ENCODE results near the gene STARD3NL. TPM values are rescaled to one million over a fixed set of nuclear protein-coding genes. Genes with fewer than 3 reads are reported as not detected.

The STARD3NL gene
- total and polyA plus RNA-seq, 10 of the 15 experiments (the other 5 are each of a cell fraction or from before 2014, with no cell fraction given): 66.1 to 133 (median 85.7) TPM

DNA sequence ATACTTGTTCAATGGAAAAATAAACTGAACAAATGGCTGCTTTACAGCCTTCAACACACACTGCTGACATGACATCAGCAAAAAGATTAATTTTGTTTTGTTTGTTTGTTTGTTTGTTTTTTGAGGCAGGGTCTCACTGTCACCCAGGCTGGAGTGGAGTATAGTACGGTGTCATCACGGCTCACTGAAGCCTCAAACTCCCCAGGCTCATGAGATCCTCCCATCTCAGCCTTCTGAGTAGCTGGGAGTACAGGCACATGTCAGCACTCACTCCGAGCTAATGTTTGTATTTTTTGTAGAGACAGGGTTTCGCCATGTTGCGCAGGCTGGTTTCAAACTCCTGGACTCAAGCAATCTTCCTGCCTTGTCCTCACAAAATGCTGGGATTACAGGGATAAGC, 84.5 kb downstream of the STARD3NL start:
- DNase-seq (ENCODE audit: low read depth, low spot score): no peak
- RAD21 ChIA-PET (ENCODE audit: unreplicated experiment): no interaction called here
- CTCF ChIA-PET: no interaction called here
- Histone ChIP-seq H3K9ac (ENCODE audit: control insufficient read depth, insufficient read depth, low read length) (no peak overlapping the region), H2AFZ (ENCODE audit: control insufficient read depth, low read depth, low read length) (no peak overlapping the region), H3K4me3 (no peak overlapping the region), H3K27ac (ENCODE audit: control insufficient read depth, insufficient read depth) (no peak overlapping the region), H3K27me3 (replicated peaks in 1 of 2; ENCODE audit: control insufficient read depth in 2 of 2, insufficient read depth in 2 of 2, low read length in 1 of 2) (no peaks in the 10 kb centered on the region), H3K36me3 (ENCODE audit: control insufficient read depth in 2 of 2, insufficient read depth in 2 of 2, low read length in 1 of 2) (no peaks in the 10 kb centered on the region), H3K4me1 (ENCODE audit: control insufficient read depth, insufficient read depth, low read length) (no peaks in the 10 kb centered on the region), H3K4me2 (ENCODE audit: control insufficient read depth, insufficient read depth) (no peak overlapping the region), H3K9me3 (replicated peaks; ENCODE audit: control insufficient read depth, insufficient read depth, low read length) (no peaks in the 10 kb centered on the region), H3K79me2 (ENCODE audit: control insufficient read depth, insufficient read depth, low read length) (no peaks in the 10 kb centered on the region), H4K20me1 (ENCODE audit: control insufficient read depth, insufficient read depth) (no peaks in the 10 kb centered on the region)
- in situ Hi-C loops (cut with MboI) (no loop called here), intact Hi-C loops (cut with micrococcal nuclease; ENCODE audit: unreplicated experiment) (no loop called here)
- POLR2A ChIA-PET: no interaction called here
- no peak for FAIRE-seq
- SMC1A ChIA-PET (ENCODE audit: uncharacterized antibody, unreplicated experiment): interaction anchor here (1.4 to 2.0 kb wide), 2 partner anchors 46 to 52 kb away, joined by 3 to 9 read pairs; no protein-coding TSS in a partner anchor
- BruUV-seq (replicated peaks): no TSS peak
- WGBS (ENCODE audit: insufficient coverage, insufficient replicate concordance, low lambda C conversion rate, missing lambda C conversion rate): 40% methylated on average over 5 of the region's 5 CpGs
- ATAC-seq: no peak
- TF ChIP-seq RCOR1 (conservative IDR thresholded peaks at IDR 0.05; ENCODE audit: low read depth, low read length) (no peak), EZH2 (IDR thresholded peaks at IDR 0.05; ENCODE audit: borderline replicate concordance, control insufficient read depth, low read depth, low read length) (no peak), MYC (IDR thresholded peaks at IDR 0.05; ENCODE audit: insufficient read depth, insufficient read length, insufficient replicate concordance, low read length, severe bottlenecking) (no peak), POLR2A (IDR thresholded peaks at IDR 0.05; ENCODE audit: low read depth, low read length) (no peak), E4F1 (IDR thresholded peaks at IDR 0.05; ENCODE audit: borderline replicate concordance, partially characterized antibody) (no peak), SUZ12 (IDR thresholded peaks at IDR 0.05; ENCODE audit: unreplicated experiment) (no peak), BCL11A (IDR thresholded peaks at IDR 0.05; ENCODE audit: low read depth, low read length) (no peak), FOS (IDR thresholded peaks at IDR 0.05; ENCODE audit: borderline replicate concordance, extremely low read depth, insufficient read length) (no peak), HCFC1 (IDR thresholded peaks at IDR 0.05; ENCODE audit: low read length) (no peak), ZNF274 (IDR thresholded peaks at IDR 0.05; ENCODE audit: insufficient read depth, insufficient read length) (no peak), SRF (IDR thresholded peaks at IDR 0.05; ENCODE audit: low read depth in 2 of 2, low read length in 2 of 2) (no peak), RAD21 (IDR thresholded peaks at IDR 0.05; ENCODE audit: insufficient read depth, low read depth, low read length) (no peak), EP300 (IDR thresholded peaks at IDR 0.05; ENCODE audit: borderline replicate concordance in 1 of 2, control insufficient read depth in 1 of 2, low read depth in 2 of 2, low read length in 2 of 2) (no peak)
- TF ChIP-seq, protein P1, sequence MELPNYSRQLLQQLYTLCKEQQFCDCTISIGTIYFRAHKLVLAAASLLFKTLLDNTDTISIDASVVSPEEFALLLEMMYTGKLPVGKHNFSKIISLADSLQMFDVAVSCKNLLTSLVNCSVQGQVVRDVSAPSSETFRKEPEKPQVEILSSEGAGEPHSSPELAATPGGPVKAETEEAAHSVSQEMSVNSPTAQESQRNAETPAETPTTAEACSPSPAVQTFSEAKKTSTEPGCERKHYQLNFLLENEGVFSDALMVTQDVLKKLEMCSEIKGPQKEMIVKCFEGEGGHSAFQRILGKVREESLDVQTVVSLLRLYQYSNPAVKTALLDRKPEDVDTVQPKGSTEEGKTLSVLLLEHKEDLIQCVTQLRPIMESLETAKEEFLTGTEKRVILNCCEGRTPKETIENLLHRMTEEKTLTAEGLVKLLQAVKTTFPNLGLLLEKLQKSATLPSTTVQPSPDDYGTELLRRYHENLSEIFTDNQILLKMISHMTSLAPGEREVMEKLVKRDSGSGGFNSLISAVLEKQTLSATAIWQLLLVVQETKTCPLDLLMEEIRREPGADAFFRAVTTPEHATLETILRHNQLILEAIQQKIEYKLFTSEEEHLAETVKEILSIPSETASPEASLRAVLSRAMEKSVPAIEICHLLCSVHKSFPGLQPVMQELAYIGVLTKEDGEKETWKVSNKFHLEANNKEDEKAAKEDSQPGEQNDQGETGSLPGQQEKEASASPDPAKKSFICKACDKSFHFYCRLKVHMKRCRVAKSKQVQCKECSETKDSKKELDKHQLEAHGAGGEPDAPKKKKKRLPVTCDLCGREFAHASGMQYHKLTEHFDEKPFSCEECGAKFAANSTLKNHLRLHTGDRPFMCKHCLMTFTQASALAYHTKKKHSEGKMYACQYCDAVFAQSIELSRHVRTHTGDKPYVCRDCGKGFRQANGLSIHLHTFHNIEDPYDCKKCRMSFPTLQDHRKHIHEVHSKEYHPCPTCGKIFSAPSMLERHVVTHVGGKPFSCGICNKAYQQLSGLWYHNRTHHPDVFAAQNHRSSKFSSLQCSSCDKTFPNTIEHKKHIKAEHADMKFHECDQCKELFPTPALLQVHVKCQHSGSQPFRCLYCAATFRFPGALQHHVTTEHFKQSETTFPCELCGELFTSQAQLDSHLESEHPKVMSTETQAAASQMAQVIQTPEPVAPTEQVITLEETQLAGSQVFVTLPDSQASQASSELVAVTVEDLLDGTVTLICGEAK (IDR thresholded peaks at IDR 0.05; ENCODE audit: borderline replicate concordance): no peak
